KMS-11 (cell line): ENCODE measurements around the gene TLR2.
"Not testable (repeated sequence)": the region's sequence is repeated elsewhere in the genome, so short reads cannot be mapped to it uniquely, and the experiment has no call there.

ENCODE experiments used
- H2AFZ ChIP-seq: fragments of 200-600 bp; sonication (generic); 2 replicates; pipeline ENCODE4 v1.6.1; 2016; ENCODE audit warnings: antibody characterized with exemption, mixed run types, low read depth
- H3K27ac ChIP-seq: fragments of 200-600 bp; sonication (generic); 2 replicates; pipeline ENCODE4 v1.6.1; 2016; ENCODE audit warnings: mild to moderate bottlenecking, mixed run types
- H3K27me3 ChIP-seq: fragments of 200-600 bp; sonication (generic); 2 replicates; pipeline ENCODE4 v1.6.1; 2017; ENCODE audit warnings: mild to moderate bottlenecking, low read depth, mixed run types, moderate library complexity; ENCODE audit not compliant: insufficient read depth
- H3K36me3 ChIP-seq: fragments of 200-600 bp; sonication (generic); 2 replicates; pipeline ENCODE4 v1.6.1; 2017; ENCODE audit warnings: mild to moderate bottlenecking, mixed run types; ENCODE audit not compliant: insufficient read depth
- H3K4me1 ChIP-seq: fragments of 200-600 bp; sonication (generic); 2 replicates; pipeline ENCODE4 v1.6.1; 2016; ENCODE audit warnings: mild to moderate bottlenecking, low read depth, mixed run types; ENCODE audit not compliant: poor library complexity, severe bottlenecking
- H3K4me2 ChIP-seq: fragments of 200-600 bp; sonication (generic); 2 replicates; pipeline ENCODE4 v1.7.0; 2016; ENCODE audit warnings: mild to moderate bottlenecking, mixed run types
- H3K4me3 ChIP-seq: fragments of 200-600 bp; sonication (generic); IDR thresholded peaks from 2 replicates; pipeline ENCODE4 v1.6.1; 2017; ENCODE audit warnings: low read depth, low read length, mixed read lengths; ENCODE audit not compliant: insufficient read depth
- H3K79me2 ChIP-seq: fragments of 200-600 bp; sonication (generic); 2 replicates; pipeline ENCODE4 v1.6.1; 2016; ENCODE audit warnings: low read depth, mixed run types; ENCODE audit not compliant: insufficient read depth
- H3K9ac ChIP-seq: fragments of 200-600 bp; sonication (generic); 2 replicates; pipeline ENCODE4 v1.6.1; 2016; ENCODE audit warnings: mild to moderate bottlenecking, mixed run types
- H4K20me1 ChIP-seq: fragments of 200-600 bp; sonication (generic); 2 replicates; pipeline ENCODE4 v1.6.1; 2016; ENCODE audit warnings: mild to moderate bottlenecking, mixed run types; ENCODE audit not compliant: insufficient read depth
- CTCF ChIP-seq: fragments of 200-600 bp; sonication (generic); conservative IDR thresholded peaks from 2 replicates; pipeline ENCODE4 v1.6.1; 2017; ENCODE audit warnings: low read depth, mild to moderate bottlenecking, antibody characterized with exemption, low read length, moderate library complexity, mixed read lengths

Gene TLR2

GRCh38 chr4:153661908-153662307 lies 22.2 kb upstream of the TLR2 start:
- no peak for TF ChIP-seq CTCF
- no peaks in the 10 kb centered on the region for H3K79me2 ChIP-seq
- H2AFZ ChIP-seq: no peak overlapping the region
- no peaks in the 10 kb centered on the region for H3K4me1 ChIP-seq
- H3K36me3 ChIP-seq: no peaks in the 10 kb centered on the region; the same call in 1 of the 2 replicates
- no peak overlapping the region for H3K4me3 ChIP-seq
- H3K9ac ChIP-seq: no peak overlapping the region
- H3K4me2 ChIP-seq: no peak overlapping the region
- H4K20me1 ChIP-seq: no peaks in the 10 kb centered on the region
- no peaks in the 10 kb centered on the region for H3K27me3 ChIP-seq
- no peak overlapping the region for H3K27ac ChIP-seq

- Histone ChIP-seq H3K27ac (no peak overlapping the region), H3K4me2 (no peak overlapping the region), H2AFZ (no peak overlapping the region), H3K9ac (no peak overlapping the region), H3K27me3 (no peaks in the 10 kb centered on the region), H3K79me2 (no peaks in the 10 kb centered on the region), H4K20me1 (no peaks in the 10 kb centered on the region), H3K4me1 (no peaks in the 10 kb centered on the region), H3K36me3 (no peaks in the 10 kb centered on the region; the same call in 1 of the 2 replicates), H3K4me3 (no peak overlapping the region)
- no peak for TF ChIP-seq CTCF
Observed at GRCh38 chr4:153663667-153664066, 20.4 kb upstream of the TLR2 start.

- not testable (repeated sequence) for H3K27me3 ChIP-seq, H3K4me3 ChIP-seq, H2AFZ ChIP-seq, H3K79me2 ChIP-seq, H3K4me2 ChIP-seq, H3K9ac ChIP-seq, H4K20me1 ChIP-seq, H3K27ac ChIP-seq, H3K36me3 ChIP-seq, H3K4me1 ChIP-seq
Observed at GRCh38 chr4:153666505-153666904, 17.6 kb upstream of the TLR2 start.

GRCh38 chr4:153668647-153669046 lies 15.4 kb upstream of the TLR2 start:
- H3K27ac ChIP-seq: no peak overlapping the region
- no peaks in the 10 kb centered on the region for H3K4me1 ChIP-seq
- H3K4me2 ChIP-seq: no peak overlapping the region
- no peaks in the 10 kb centered on the region for H4K20me1 ChIP-seq
- H3K36me3 ChIP-seq: no peaks in the 10 kb centered on the region
- no peaks in the 10 kb centered on the region for H3K27me3 ChIP-seq
- H3K4me3 ChIP-seq: no peak overlapping the region
- no peak for TF ChIP-seq CTCF
- H2AFZ ChIP-seq: no peak overlapping the region
- no peaks in the 10 kb centered on the region for H3K79me2 ChIP-seq
- no peak overlapping the region for H3K9ac ChIP-seq

GRCh38 chr4:153669838-153670237 lies 14.2 kb upstream of the TLR2 start:
- no peak overlapping the region for H3K9ac ChIP-seq

More at GRCh38 chr4:153669838-153670237, 14.2 kb upstream of the TLR2 start:
- Histone ChIP-seq H3K4me1 (no peaks in the 10 kb centered on the region), H2AFZ (no peak overlapping the region), H3K27ac (no peak overlapping the region), H3K4me2 (no peak overlapping the region), H4K20me1 (no peaks in the 10 kb centered on the region), H3K4me3 (no peak overlapping the region), H3K79me2 (no peaks in the 10 kb centered on the region), H3K27me3 (no peaks in the 10 kb centered on the region), H3K36me3 (no peaks in the 10 kb centered on the region)
- TF ChIP-seq CTCF: no peak
